WTC11 (cell line): ENCODE data around the gene CRYBB1.

Source experiments
- CREB1 ChIP-seq: sonication (generic); formaldehyde crosslinking; IDR thresholded peaks from 2 replicates; pipeline ENCODE4 v1.8.0; 2023; ENCODE audit warnings: mild to moderate bottlenecking, missing genetic modification reagents
- CREM ChIP-seq: sonication (generic); formaldehyde crosslinking; IDR thresholded peaks from 2 replicates; pipeline ENCODE4 v1.8.1; 2022; ENCODE audit warnings: mild to moderate bottlenecking, missing genetic modification reagents, moderate library complexity
- ESRRA ChIP-seq: sonication (generic); formaldehyde crosslinking; IDR thresholded peaks from 2 replicates; pipeline ENCODE4 v1.8.1; 2022; ENCODE audit warnings: mild to moderate bottlenecking, missing genetic modification reagents, borderline replicate concordance
- ETV6 ChIP-seq: sonication (generic); formaldehyde crosslinking; IDR thresholded peaks from 2 replicates; pipeline ENCODE4 v1.8.1; 2022; ENCODE audit warnings: mild to moderate bottlenecking, missing genetic modification reagents
- NFE2L1 ChIP-seq: sonication (generic); formaldehyde crosslinking; IDR thresholded peaks from 2 replicates; pipeline ENCODE4 v1.8.1; 2023; ENCODE audit warnings: missing genetic modification reagents
- NFYB ChIP-seq: sonication (generic); formaldehyde crosslinking; conservative IDR thresholded peaks from 2 replicates; pipeline ENCODE4 v1.8.0; 2022; ENCODE audit warnings: low read depth, missing genetic modification reagents
- NR1H2 ChIP-seq: sonication (generic); formaldehyde crosslinking; IDR thresholded peaks from 2 replicates; pipeline ENCODE4 v1.9.0; 2021; ENCODE audit warnings: mild to moderate bottlenecking, moderate library complexity, missing genetic modification reagents
- SP1 ChIP-seq: sonication (generic); formaldehyde crosslinking; conservative IDR thresholded peaks from 2 replicates; pipeline ENCODE4 v1.8.1; 2022; ENCODE audit warnings: missing genetic modification reagents
- TCF7 ChIP-seq: sonication (generic); formaldehyde crosslinking; IDR thresholded peaks from 2 replicates; pipeline ENCODE4 v1.8.0; 2022; ENCODE audit warnings: mild to moderate bottlenecking, low read depth, missing genetic modification reagents, moderate library complexity
- TEAD4 ChIP-seq: sonication (generic); formaldehyde crosslinking; IDR thresholded peaks from 2 replicates; pipeline ENCODE4 v1.8.0; 2022; ENCODE audit warnings: mild to moderate bottlenecking, missing genetic modification reagents
- ZNF263 ChIP-seq: sonication (generic); formaldehyde crosslinking; IDR thresholded peaks from 2 replicates; pipeline ENCODE4 v1.8.1; 2022; ENCODE audit warnings: low read depth, mild to moderate bottlenecking, moderate library complexity, missing genetic modification reagents
- TF ChIP-seq, protein P1 (sequence below): sonication (generic); formaldehyde crosslinking; IDR thresholded peaks from 2 replicates; pipeline ENCODE4 v1.8.0; 2022; ENCODE audit warnings: mild to moderate bottlenecking, missing genetic modification reagents
- TF ChIP-seq, protein P2 (sequence below): fragments of 200-600 bp; IDR thresholded peaks from 2 replicates; pipeline ENCODE4 v1.8.0; 2022; ENCODE audit warnings: antibody characterized with exemption
- TF ChIP-seq, protein P3 (sequence below): sonication (generic); formaldehyde crosslinking; IDR thresholded peaks from 2 replicates; pipeline ENCODE4 v1.8.1; 2023; ENCODE audit warnings: mild to moderate bottlenecking, missing genetic modification reagents, borderline replicate concordance

DNA sequence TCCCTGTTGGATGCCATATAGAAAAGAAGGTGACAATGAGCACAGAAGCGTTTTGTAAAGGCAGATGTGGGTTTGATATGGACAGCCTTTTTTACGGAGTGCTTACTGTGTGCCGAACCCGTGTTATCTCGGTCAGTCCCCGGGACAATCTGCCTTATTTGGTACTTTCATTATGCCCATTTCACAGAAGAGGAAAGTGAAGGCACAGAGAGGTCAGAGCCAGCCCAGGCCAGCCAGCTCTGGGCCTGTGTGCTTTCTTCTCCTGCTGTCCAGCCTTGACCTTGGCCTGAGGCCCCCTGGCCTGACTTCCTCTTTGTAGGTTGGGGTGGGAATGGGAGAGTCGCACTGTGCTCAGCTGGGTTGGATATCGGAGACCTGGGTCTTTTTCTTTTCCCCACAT lies 628 bp upstream of the CRYBB1 start:
- TF ChIP-seq, protein P1, sequence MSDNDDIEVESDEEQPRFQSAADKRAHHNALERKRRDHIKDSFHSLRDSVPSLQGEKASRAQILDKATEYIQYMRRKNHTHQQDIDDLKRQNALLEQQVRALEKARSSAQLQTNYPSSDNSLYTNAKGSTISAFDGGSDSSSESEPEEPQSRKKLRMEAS (CRISPR knock-in tag) = no peak
- TF ChIP-seq CREM (CRISPR knock-in tag) (no peak), ESRRA (no peak), NFE2L1 (no peak), CREB1 (CRISPR knock-in tag) (no peak), ETV6 (CRISPR knock-in tag) (no peak), NFYB (CRISPR knock-in tag) (no peak), SP1 (no peak), ZNF263 (CRISPR knock-in tag) (no peak), NR1H2 (CRISPR knock-in tag) (no peak), TCF7 (CRISPR knock-in tag) (no peak), TEAD4 (CRISPR knock-in tag) (no peak)
- TF ChIP-seq, protein P2, sequence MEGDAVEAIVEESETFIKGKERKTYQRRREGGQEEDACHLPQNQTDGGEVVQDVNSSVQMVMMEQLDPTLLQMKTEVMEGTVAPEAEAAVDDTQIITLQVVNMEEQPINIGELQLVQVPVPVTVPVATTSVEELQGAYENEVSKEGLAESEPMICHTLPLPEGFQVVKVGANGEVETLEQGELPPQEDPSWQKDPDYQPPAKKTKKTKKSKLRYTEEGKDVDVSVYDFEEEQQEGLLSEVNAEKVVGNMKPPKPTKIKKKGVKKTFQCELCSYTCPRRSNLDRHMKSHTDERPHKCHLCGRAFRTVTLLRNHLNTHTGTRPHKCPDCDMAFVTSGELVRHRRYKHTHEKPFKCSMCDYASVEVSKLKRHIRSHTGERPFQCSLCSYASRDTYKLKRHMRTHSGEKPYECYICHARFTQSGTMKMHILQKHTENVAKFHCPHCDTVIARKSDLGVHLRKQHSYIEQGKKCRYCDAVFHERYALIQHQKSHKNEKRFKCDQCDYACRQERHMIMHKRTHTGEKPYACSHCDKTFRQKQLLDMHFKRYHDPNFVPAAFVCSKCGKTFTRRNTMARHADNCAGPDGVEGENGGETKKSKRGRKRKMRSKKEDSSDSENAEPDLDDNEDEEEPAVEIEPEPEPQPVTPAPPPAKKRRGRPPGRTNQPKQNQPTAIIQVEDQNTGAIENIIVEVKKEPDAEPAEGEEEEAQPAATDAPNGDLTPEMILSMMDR = no peak
- TF ChIP-seq, protein P3, sequence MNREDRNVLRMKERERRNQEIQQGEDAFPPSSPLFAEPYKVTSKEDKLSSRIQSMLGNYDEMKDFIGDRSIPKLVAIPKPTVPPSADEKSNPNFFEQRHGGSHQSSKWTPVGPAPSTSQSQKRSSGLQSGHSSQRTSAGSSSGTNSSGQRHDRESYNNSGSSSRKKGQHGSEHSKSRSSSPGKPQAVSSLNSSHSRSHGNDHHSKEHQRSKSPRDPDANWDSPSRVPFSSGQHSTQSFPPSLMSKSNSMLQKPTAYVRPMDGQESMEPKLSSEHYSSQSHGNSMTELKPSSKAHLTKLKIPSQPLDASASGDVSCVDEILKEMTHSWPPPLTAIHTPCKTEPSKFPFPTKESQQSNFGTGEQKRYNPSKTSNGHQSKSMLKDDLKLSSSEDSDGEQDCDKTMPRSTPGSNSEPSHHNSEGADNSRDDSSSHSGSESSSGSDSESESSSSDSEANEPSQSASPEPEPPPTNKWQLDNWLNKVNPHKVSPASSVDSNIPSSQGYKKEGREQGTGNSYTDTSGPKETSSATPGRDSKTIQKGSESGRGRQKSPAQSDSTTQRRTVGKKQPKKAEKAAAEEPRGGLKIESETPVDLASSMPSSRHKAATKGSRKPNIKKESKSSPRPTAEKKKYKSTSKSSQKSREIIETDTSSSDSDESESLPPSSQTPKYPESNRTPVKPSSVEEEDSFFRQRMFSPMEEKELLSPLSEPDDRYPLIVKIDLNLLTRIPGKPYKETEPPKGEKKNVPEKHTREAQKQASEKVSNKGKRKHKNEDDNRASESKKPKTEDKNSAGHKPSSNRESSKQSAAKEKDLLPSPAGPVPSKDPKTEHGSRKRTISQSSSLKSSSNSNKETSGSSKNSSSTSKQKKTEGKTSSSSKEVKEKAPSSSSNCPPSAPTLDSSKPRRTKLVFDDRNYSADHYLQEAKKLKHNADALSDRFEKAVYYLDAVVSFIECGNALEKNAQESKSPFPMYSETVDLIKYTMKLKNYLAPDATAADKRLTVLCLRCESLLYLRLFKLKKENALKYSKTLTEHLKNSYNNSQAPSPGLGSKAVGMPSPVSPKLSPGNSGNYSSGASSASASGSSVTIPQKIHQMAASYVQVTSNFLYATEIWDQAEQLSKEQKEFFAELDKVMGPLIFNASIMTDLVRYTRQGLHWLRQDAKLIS (CRISPR knock-in tag) = no peak
